ENCODE results near the gene STIM1.
A peak's percentile ranks its signal among the peaks of the same experiment; 100 is the strongest.
"Not testable (repeated sequence)": the region's sequence is repeated elsewhere in the genome, so short reads cannot be mapped to it uniquely, and the experiment has no call there.

Gene STIM1

GRCh38 chr11:3854977-3855807 lies at the start of gene STIM1:
TSS of gene STIM1 (plus strand) at chr11:3855664. CDS start at chr11:3856271, 607 bp downstream.
- peak; percentile 95 for DNase-seq (ENCODE audit: low spot score)

- peak; percentile 94 for DNase-seq (ENCODE audit: low spot score)
Measured at GRCh38 chr11:3807909-3808860, 47.3 kb upstream of the STIM1 start, which contains the start of gene PGAP2. TSS of gene PGAP2 (plus strand) at chr11:3808560. CDS start at chr11:3811260, 2,700 bp downstream.

GRCh38 chr11:3808861-3809623 lies 46.4 kb upstream of the STIM1 start:
- DNase-seq (ENCODE audit: low spot score), result peak; percentile 65

- no peak for DNase-seq (ENCODE audit: low spot score)
Measured at GRCh38 chr11:3809624-3809928, 45.9 kb upstream of the STIM1 start.

- no peak for DNase-seq (ENCODE audit: low spot score)
Measured at GRCh38 chr11:3810446-3810845, 45.0 kb upstream of the STIM1 start.

GRCh38 chr11:3810951-3811350 lies 44.5 kb upstream of the STIM1 start:
- no peak for DNase-seq (ENCODE audit: low spot score)

GRCh38 chr11:3814832-3815231 lies 40.6 kb upstream of the STIM1 start:
- not testable (repeated sequence) for DNase-seq (ENCODE audit: low spot score)

- DNase-seq (ENCODE audit: low spot score), result no peak
Measured at GRCh38 chr11:3815845-3816244, 39.6 kb upstream of the STIM1 start.

GRCh38 chr11:3816673-3817072 lies 38.8 kb upstream of the STIM1 start:
- peak; percentile 37 for DNase-seq (ENCODE audit: low spot score)

- DNase-seq (ENCODE audit: low spot score), result no peak
Measured at GRCh38 chr11:3817181-3817800, 38.2 kb upstream of the STIM1 start.

- no peak for DNase-seq (ENCODE audit: low spot score)
Measured at GRCh38 chr11:3820971-3821370, 34.5 kb upstream of the STIM1 start.

- DNase-seq (ENCODE audit: low spot score), result no peak
Measured at GRCh38 chr11:3822312-3822711, 33.2 kb upstream of the STIM1 start.

- DNase-seq (ENCODE audit: low spot score), result no peak
Measured at GRCh38 chr11:3823303-3823702, 32.2 kb upstream of the STIM1 start.

GRCh38 chr11:3823762-3824506 lies 31.5 kb upstream of the STIM1 start:
- DNase-seq (ENCODE audit: low spot score), result no peak

- DNase-seq (ENCODE audit: low spot score), result peak; percentile 87
Measured at GRCh38 chr11:3824714-3825472, 30.6 kb upstream of the STIM1 start.

- DNase-seq (ENCODE audit: low spot score), result no peak
Measured at GRCh38 chr11:3825473-3826154, 29.9 kb upstream of the STIM1 start.

- DNase-seq (ENCODE audit: low spot score), result peak; percentile 74
Measured at GRCh38 chr11:3826721-3827120, 28.7 kb upstream of the STIM1 start.

- DNase-seq (ENCODE audit: low spot score), result no peak
Measured at GRCh38 chr11:3827434-3828186, 27.9 kb upstream of the STIM1 start.

- DNase-seq (ENCODE audit: low spot score), result no peak
Measured at GRCh38 chr11:3830088-3830487, 25.4 kb upstream of the STIM1 start.

All from iPS-NIHi11 (cell line).